ENCODE measurements around the gene LMX1B.

DNA sequence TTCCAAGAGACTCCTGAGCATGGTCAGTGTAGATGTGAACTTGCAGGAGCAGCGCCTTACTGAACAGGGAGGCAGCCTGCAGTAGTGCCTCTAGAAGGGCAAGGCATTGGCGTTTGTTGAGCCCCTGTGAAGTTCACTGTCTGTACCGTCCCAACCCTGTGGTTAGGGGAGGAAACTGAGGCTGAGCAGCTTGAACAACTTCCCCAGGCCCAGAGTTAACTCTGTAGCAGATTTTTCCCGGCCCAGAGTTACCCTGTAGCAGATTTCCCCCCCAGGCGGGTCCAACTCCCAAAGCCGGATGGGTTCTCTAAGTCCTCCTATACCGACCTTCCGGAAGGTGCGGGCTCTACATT is 9.6 kb downstream of the LMX1B start:
- TF ChIP-seq, protein P1, sequence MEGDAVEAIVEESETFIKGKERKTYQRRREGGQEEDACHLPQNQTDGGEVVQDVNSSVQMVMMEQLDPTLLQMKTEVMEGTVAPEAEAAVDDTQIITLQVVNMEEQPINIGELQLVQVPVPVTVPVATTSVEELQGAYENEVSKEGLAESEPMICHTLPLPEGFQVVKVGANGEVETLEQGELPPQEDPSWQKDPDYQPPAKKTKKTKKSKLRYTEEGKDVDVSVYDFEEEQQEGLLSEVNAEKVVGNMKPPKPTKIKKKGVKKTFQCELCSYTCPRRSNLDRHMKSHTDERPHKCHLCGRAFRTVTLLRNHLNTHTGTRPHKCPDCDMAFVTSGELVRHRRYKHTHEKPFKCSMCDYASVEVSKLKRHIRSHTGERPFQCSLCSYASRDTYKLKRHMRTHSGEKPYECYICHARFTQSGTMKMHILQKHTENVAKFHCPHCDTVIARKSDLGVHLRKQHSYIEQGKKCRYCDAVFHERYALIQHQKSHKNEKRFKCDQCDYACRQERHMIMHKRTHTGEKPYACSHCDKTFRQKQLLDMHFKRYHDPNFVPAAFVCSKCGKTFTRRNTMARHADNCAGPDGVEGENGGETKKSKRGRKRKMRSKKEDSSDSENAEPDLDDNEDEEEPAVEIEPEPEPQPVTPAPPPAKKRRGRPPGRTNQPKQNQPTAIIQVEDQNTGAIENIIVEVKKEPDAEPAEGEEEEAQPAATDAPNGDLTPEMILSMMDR (IDR thresholded peaks at IDR 0.05; ENCODE audit: extremely low read depth in 1 of 2, insufficient read depth in 1 of 2, low read depth in 1 of 2, low read length in 2 of 2), result no peak
- TF ChIP-seq POLR2A (IDR thresholded peaks at IDR 0.05; ENCODE audit: low read depth, low read length), result no peak
- no peak for TF ChIP-seq POLR2AphosphoS5 (IDR thresholded peaks at IDR 0.05; ENCODE audit: insufficient read depth, low read depth, low read length)
- TF ChIP-seq EZH2 (IDR thresholded peaks at IDR 0.05; ENCODE audit: borderline replicate concordance, low read depth, low read length, severe bottlenecking), result no peak
- TF ChIP-seq, protein P2, sequence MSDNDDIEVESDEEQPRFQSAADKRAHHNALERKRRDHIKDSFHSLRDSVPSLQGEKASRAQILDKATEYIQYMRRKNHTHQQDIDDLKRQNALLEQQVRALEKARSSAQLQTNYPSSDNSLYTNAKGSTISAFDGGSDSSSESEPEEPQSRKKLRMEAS (IDR thresholded peaks at IDR 0.05; ENCODE audit: insufficient read depth, insufficient read length), result no peak

Measured in endothelial cell of umbilical vein (primary cell).